HG03460 (cell line): Measurements from ENCODE around the gene PGK1.

Experiments used
- ATAC-seq: cut with Tn5 transposase; IDR thresholded peaks from one replicate; pipeline ENCODE4 v1.9.1; 2021; ENCODE audit not compliant: unreplicated experiment

The PGK1 gene

DNA sequence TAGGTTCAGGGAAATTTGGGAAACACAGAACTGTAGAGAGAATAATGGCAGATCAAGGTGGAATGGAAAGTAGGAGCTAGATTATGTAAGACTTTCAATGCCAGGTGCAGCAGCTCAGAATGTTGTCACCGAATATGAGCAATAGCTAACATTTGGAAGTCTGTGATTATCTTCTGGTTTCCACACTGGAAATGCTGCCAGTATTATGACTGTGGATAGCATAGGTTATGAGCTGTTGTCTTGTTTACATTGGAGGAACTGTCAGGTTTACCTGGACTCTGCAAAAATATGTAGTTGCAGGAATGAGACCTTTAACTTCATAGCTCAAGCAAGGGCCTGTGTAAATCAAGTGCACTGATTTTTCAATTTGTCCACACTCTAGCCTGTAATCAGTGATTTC lies 61.4 kb downstream of the PGK1 start:
- ATAC-seq: no peak

DNA sequence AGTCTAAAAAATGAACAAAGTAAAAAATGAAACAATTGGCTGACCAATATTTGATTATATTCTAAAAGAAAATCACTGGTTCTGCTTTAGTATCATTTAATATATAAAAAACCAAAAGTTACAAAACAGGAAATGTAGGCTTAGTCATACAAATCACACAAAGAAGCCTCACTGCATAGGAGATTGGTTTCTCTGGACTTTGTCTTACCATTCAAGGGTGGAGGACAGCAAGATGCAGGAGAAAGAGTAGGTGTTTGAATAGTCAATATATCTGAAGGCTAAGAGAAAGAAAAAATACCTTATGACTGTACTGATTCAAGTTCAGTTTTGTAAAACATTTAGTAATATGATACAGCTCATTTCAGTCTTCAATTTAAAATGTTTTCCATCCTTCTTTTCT lies 64.0 kb downstream of the PGK1 start:
- no peak for ATAC-seq
